BE2C (cell line): ENCODE results near the gene EIF4A3.

Experiments used
- DNase-seq: peaks from one replicate; pipeline ENCODE4 v3.0.0-alpha.2; 2020
- H3K27me3 ChIP-seq: fragments of 250-450 bp; sonication (Bioruptor Pico); 2 replicates; pipeline ENCODE4 v1.5.1; 2020; ENCODE audit warnings: mild to moderate bottlenecking
- H3K36me3 ChIP-seq: fragments of 250-450 bp; sonication (Bioruptor Pico); 2 replicates; pipeline ENCODE4 v1.5.1; 2020; ENCODE audit warnings: mild to moderate bottlenecking
- H3K4me1 ChIP-seq: fragments of 250-450 bp; sonication (Bioruptor Pico); 2 replicates; pipeline ENCODE4 v1.5.1; 2020
- H3K4me3 ChIP-seq: 2 replicates; pipeline ENCODE4 v1.5.1; 2011; ENCODE audit warnings: low read depth, low read length
- H3K9me3 ChIP-seq: fragments of 250-450 bp; sonication (Bioruptor Pico); 2 replicates; pipeline ENCODE4 v1.5.1; 2020
- TF ChIP-seq, protein P1 (sequence below): IDR thresholded peaks from 2 replicates; pipeline ENCODE4 v1.5.1; 2012; ENCODE audit warnings: mild to moderate bottlenecking, low read depth, low read length

EIF4A3 gene

DNA sequence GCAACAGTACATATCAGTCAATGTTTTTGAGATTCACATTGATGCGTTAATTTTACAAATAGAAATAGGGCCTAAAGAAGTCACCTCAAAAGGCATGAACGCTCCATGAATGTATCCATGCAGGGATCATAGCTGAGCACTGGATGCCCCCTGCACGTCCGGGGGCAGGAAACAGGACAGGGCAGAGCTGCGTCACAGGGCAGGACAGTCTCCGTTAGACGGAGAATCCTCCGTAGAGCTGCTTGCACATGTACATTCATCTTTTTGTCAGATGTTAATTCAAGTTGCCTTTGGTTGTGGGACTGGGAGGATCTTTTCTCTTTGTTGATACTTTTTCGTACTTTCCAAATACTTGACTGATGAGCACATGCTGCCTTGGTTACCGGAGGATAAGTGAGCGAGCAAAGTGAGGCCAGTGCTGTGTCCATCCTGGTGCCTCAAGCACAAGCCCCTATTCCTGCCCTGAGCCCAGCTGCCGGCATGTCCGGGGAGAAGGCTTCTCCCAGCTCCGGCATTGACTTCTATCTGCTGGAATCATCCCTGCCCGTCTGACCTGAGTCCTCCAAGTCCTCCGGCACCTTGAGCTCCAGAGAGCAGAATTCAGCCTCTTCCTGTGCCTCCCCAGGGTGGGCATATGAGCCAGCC is 30.5 kb downstream of the EIF4A3 start:
- no peaks in the 10 kb centered on the region for H3K27me3 ChIP-seq
- no peak for DNase-seq

DNA sequence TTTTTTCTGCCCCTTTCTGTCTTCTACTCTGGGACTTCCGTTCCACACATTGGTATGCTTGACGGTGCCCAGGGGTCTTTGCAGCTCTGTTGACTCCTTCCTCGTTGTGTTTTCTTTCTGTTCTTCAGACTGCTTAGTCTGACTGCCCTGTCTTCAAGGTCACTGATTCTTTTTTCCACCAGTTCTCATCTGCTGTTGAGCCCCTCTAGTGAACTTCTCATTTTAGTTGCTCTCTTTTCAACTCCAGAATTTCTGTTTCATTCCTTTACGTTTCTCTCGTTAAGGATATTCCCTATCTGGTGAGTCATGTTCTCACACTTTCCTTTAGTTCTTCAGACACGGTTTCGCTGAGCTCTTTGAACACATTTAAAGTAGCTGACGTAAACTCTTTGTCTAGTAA is 31.8 kb downstream of the EIF4A3 start:
- TF ChIP-seq, protein P1, sequence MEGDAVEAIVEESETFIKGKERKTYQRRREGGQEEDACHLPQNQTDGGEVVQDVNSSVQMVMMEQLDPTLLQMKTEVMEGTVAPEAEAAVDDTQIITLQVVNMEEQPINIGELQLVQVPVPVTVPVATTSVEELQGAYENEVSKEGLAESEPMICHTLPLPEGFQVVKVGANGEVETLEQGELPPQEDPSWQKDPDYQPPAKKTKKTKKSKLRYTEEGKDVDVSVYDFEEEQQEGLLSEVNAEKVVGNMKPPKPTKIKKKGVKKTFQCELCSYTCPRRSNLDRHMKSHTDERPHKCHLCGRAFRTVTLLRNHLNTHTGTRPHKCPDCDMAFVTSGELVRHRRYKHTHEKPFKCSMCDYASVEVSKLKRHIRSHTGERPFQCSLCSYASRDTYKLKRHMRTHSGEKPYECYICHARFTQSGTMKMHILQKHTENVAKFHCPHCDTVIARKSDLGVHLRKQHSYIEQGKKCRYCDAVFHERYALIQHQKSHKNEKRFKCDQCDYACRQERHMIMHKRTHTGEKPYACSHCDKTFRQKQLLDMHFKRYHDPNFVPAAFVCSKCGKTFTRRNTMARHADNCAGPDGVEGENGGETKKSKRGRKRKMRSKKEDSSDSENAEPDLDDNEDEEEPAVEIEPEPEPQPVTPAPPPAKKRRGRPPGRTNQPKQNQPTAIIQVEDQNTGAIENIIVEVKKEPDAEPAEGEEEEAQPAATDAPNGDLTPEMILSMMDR, result no peak
- H3K9me3 ChIP-seq, result no peaks in the 10 kb centered on the region
- no peaks in the 10 kb centered on the region for H3K27me3 ChIP-seq
- no peak for DNase-seq
- H3K36me3 ChIP-seq, result no peaks in the 10 kb centered on the region
- H3K4me1 ChIP-seq, result no peaks in the 10 kb centered on the region
- H3K4me3 ChIP-seq, result no peak overlapping the region

More for the DNA sequence above, 30.5 kb downstream of the EIF4A3 start:
- no peaks in the 10 kb centered on the region for H3K4me1 ChIP-seq
- TF ChIP-seq, protein P1, result no peak
- H3K36me3 ChIP-seq, result no peaks in the 10 kb centered on the region
- H3K4me3 ChIP-seq, result no peak overlapping the region
- no peaks in the 10 kb centered on the region for H3K9me3 ChIP-seq

- TF ChIP-seq, protein P1, result no peak
- H3K9me3 ChIP-seq, result no peaks in the 10 kb centered on the region
- no peaks in the 10 kb centered on the region for H3K36me3 ChIP-seq
- H3K27me3 ChIP-seq, result no peaks in the 10 kb centered on the region
- H3K4me3 ChIP-seq, result no peak overlapping the region
- no peaks in the 10 kb centered on the region for H3K4me1 ChIP-seq
- DNase-seq, result no peak
These were observed 32.2 kb downstream of the EIF4A3 start for GRCh38 chr17:80114758-80115157.

DNA sequence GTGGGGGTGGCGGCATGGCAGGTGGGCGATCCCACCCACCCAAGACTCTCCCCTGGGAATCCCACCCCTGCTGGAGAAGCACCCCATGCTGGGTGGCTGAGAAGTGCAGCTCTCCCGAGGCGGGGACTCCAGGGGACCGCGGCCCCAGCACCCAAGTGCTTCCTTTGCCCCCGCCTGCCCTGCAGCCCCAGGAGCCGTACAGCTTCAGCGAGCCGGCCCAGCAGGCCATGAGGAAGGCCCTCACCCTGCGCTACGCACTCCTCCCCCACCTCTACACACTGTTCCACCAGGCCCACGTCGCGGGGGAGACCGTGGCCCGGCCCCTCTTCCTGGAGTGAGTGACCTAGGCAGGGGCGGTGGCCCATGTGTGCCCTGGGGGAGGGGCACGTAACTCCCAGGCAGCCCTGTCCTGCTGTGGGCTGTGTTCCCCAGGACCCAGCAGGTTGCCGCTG is 33.9 kb downstream of the EIF4A3 start:
- H3K4me3 ChIP-seq, result no peak overlapping the region
- H3K9me3 ChIP-seq, result no peaks in the 10 kb centered on the region
- H3K4me1 ChIP-seq, result no peaks in the 10 kb centered on the region
- H3K36me3 ChIP-seq, result no peaks in the 10 kb centered on the region
- no peaks in the 10 kb centered on the region for H3K27me3 ChIP-seq
- no peak for DNase-seq
- TF ChIP-seq, protein P1, result no peak

DNA sequence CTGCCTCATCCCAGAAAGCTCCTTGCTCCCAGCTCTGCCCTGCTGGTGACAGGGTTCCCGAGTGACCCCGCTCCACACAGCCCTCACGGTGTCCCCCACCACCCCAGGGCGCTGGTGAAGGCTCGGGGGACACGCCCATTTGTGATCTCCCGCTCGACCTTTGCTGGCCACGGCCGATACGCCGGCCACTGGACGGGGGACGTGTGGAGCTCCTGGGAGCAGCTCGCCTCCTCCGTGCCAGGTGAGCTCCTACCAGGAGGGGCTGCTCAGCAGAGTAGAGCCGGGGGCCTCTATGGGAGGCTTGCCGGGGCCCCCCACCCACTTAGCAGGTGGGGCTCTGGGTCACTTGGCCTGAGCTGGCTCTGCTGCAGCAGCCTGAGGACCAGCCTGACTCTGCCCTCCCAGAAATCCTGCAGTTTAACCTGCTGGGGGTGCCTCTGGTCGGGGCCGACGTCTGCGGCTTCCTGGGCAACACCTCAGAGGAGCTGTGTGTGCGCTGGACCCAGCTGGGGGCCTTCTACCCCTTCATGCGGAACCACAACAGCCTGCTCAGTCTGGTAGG is 34.4 kb downstream of the EIF4A3 start:
- no peaks in the 10 kb centered on the region for H3K27me3 ChIP-seq
- H3K9me3 ChIP-seq, result no peaks in the 10 kb centered on the region
- no peaks in the 10 kb centered on the region for H3K4me1 ChIP-seq
- TF ChIP-seq, protein P1, result no peak
- H3K4me3 ChIP-seq, result no peak overlapping the region
- no peak for DNase-seq
- no peaks in the 10 kb centered on the region for H3K36me3 ChIP-seq

DNA sequence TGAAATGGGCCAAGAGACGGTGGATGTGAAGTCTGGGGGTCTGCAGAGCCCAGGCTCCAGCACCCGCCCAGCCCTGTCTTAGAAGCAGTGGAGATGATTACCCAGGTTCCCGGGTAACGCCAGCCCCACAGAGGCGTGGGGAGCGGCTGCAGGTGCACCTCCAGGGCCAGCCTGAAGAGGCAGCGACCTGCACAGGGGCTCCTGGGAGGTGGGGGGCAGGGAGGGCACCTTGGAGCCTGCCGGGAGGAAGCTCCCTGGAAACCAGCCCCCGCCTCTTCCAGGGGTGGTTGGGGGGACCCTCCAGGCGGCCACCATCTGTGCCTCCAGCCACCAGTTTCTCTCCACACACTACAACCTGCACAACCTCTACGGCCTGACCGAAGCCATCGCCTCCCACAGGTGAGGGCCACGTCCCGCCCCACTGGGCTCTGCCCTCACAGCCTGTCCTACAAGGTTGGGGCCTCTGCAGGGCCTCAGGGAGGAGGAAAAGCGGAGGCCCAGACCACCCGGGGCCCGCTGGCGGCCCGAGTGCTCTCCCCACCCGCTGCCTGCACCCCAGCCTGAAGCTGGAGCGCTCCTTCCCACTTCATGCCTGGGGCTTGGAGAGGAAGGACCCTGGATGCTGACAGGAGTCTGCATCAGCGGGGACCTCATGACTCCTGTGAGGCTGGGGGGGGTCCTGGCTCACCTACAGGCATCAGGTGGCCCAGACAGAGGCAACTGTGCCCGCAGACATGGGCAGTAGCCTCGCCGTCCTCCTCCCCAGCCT is 35.0 kb downstream of the EIF4A3 start:
- TF ChIP-seq, protein P1, result no peak
- H3K27me3 ChIP-seq, result no peaks in the 10 kb centered on the region
- H3K4me3 ChIP-seq, result no peak overlapping the region
- H3K36me3 ChIP-seq, result no peaks in the 10 kb centered on the region
- no peak for DNase-seq
- no peaks in the 10 kb centered on the region for H3K4me1 ChIP-seq
- no peaks in the 10 kb centered on the region for H3K9me3 ChIP-seq
